T47D (cell line): ENCODE measurements around the gene LRRN2.
A peak's percentile ranks its signal among the peaks of the same experiment; 100 is the strongest.
"Not testable (repeated sequence)": the region's sequence is repeated elsewhere in the genome, so short reads cannot be mapped to it uniquely, and the experiment has no call there.

ENCODE experiments used
- DNase-seq, 2 experiments: peaks; one replicate each; pipeline versions ENCODE4 v3.0.0 to v3.0.0-alpha.2; 2011 to 2012; ENCODE audit warnings: low read depth in 1 of 2, low spot score in 1 of 2
- JUND ChIP-seq: IDR thresholded peaks from 2 replicates; pipeline ENCODE4 v1.6.1; 2012; ENCODE audit warnings: low read depth
- in situ Hi-C: cut with HindIII; loops from 2 replicates; pipeline ENCODE4 v1.10.0; 2016; ENCODE audit warnings: low sequenced_read_pairs, low pct_unique_long_range_greater_than_20kb

The LRRN2 gene

GRCh38 chr1:204696606-204697005, 11.1 kb upstream of the LRRN2 start:
- no peak for DNase-seq
- in situ Hi-C loops, result no loop called here
- TF ChIP-seq JUND, result no peak

DNA sequence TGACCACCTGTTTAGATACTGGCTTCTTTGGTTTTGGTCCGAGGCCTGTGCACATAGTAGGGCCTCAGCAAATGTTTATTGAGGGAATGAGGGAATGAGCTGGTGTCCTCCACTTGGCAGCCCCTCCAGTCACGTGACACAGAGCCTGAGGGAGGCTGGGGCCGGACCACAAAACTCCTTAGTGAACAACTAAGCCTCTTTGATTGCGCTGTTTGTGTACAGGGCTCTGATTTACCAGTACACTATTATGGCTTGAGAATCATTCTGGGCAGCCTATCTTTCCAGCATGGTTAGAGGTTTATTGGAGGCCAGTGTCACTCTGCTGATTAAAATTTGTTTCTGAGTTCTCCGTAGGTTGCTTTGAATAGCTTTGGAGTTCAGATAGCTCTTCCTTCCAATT, 10.2 kb upstream of the LRRN2 start:
- DNase-seq, result no peak
- no peak for TF ChIP-seq JUND
- in situ Hi-C loops, result no loop called here

GRCh38 chr1:204694145-204694544, 8.6 kb upstream of the LRRN2 start:
- DNase-seq, result no peak
- TF ChIP-seq JUND, result no peak
- in situ Hi-C loops, result no loop called here

- peak in 1 of 2 experiments; percentile 74 for DNase-seq
- TF ChIP-seq JUND, result no peak
- in situ Hi-C loops, result no loop called here
These were observed 7.4 kb upstream of the LRRN2 start for GRCh38 chr1:204692841-204693356.

DNA sequence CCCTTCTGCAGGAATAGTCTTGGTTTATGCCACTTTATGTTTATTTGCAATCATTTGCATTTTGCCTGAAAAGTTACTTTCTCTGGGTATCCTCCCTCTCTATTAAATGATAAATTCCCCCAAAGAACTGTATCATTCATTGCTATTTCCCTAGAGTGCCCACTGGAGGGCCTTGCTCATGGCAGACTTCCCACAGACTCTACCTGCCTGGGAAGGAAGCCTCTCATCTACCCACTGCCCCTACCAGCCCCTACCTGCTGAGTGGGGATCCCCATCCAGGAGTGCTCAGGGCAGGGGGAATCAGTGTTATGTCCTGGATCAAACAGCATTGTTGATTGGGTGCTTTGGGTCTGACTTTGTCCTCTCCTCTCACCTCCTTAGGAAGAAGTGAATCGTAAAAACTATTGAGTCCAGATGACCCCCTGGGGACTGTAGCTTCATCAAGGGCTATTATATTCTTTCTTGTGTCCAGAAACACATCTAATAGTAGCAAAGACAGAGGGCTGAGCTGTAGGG, 6.8 kb upstream of the LRRN2 start:
- no peak for TF ChIP-seq JUND
- peak in 1 of 2 experiments; percentile 42 for DNase-seq

GRCh38 chr1:204691328-204691730, 5.8 kb upstream of the LRRN2 start:
- DNase-seq, in situ Hi-C loops: not testable (repeated sequence)

More for the DNA sequence above, 6.8 kb upstream of the LRRN2 start:
- in situ Hi-C loops, result no loop called here

GRCh38 chr1:204688776-204689175, 3.2 kb upstream of the LRRN2 start:
- no peak for TF ChIP-seq JUND
- in situ Hi-C loops, result no loop called here
- DNase-seq, result no peak

- no peak for TF ChIP-seq JUND
- DNase-seq, result no peak
- in situ Hi-C loops, result no loop called here
These were observed 2.5 kb upstream of the LRRN2 start for GRCh38 chr1:204688007-204688406.

DNA sequence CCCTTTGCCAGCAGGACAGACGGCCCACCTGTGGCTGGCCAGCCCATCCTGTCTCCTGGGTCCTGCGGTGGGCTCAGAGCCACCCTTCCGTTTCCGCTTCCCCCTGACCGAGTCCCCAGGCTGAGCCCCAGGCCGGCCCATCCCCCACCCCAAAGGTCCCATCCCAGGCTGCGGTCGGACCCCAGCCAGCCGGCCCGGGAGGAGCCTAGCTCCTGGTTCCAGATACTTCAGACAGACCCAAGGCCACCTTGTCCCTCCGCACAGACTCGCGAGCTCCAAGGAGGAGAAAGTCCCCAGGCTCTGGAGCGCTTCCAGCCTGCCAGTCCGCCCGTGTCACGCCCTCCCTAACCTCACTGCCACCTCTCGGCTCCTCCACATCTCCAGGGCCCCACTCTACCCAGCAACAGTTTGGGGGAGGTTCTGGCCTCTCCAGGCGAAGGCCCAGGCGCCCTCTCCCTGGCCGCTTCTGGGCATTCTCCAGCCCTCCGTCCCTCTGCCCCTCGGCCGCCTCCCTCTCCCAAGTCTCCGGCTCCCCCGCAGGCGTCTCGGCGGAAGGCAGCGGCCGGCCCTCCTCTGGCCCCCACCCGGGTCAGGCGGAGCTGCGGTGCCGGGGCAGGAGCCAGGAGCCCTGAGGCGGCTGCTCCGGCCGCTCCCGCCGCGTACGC, 835 bp downstream of the LRRN2 start:
- DNase-seq, result peak; percentile 38 to 79

GRCh38 chr1:204684206-204684570, 1.4 kb downstream of the LRRN2 start:
- in situ Hi-C loops, result no loop called here
- TF ChIP-seq JUND, result no peak
- no peak for DNase-seq

More for the DNA sequence above, 835 bp downstream of the LRRN2 start:
- no peak for TF ChIP-seq JUND
- in situ Hi-C loops, result no loop called here

DNA sequence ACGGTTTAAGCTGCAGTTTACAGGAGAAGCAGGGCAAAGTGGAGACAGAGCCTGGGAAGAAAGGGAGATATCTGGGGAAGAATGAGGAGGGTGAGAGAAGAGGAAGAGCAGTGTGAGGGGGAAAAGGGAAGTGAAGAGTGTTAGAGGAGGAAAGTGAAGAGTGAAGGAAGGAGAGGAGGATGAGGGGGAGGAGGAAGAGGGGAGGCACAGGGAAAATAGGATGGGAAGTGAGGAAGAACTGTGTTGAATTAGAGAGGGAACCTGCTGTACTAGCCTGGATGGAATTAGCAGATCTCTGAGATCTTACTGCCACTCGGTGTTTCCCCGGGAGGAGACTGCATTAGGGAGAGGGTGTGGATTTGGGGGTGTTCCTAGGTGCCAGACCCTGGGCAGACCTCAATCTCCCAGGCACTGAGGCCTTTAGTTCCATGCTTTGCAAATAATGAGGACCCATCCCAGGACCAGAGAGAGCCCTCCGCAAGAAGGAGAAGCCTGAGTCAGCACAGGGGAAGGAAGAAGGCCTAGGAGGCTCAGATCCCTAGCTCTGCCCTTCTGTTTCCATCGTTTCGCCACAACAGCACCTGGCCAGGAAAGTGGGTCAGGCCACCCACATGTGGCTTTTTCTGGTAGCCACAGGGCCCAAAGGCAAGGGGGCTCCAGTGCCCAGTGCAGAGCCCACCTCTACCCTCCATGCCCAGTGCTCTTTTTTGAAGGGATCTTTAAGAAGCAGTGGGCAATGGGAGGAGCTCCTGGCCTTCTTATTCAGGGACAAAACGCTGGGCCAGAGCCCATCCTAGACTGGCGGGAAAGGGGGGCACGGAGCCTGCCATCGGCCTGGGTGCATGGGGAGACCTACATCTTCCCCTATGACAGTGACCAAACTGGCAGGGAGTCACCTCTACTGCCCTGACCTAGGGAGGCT, 2.0 kb downstream of the LRRN2 start:
- no peak for DNase-seq
- no peak for TF ChIP-seq JUND
- in situ Hi-C loops, result no loop called here

GRCh38 chr1:204680461-204680860, 5.1 kb downstream of the LRRN2 start:
- TF ChIP-seq JUND, result no peak
- in situ Hi-C loops, result no loop called here
- no peak for DNase-seq

DNA sequence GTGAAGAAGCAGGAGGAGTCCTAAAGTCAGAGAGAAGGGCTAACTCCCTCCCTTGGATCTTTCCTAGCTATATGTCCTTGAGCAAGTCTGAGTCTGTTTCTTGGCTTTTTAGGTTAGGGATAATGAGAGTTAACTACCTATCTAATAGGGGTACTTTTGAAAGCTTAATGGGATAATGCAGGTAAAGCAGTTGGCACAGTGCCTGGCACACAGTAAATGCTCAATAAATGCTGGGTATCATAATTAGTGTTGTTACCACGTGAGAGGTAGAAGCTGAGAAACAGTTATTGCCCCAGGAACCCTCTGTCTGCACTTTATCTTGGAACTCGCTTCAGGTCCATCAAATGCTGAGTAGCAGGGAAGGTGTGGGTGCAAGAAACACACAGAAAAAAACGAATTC, 5.5 kb downstream of the LRRN2 start:
- DNase-seq, result no peak
- no peak for TF ChIP-seq JUND
- in situ Hi-C loops, result no loop called here
